HFFc6 (cell line): ENCODE data around the gene NOTO. TPM values are rescaled to one million over a fixed set of nuclear protein-coding genes. Genes with fewer than 3 reads are reported as not detected.
"Not testable (repeated sequence)": the region's sequence is repeated elsewhere in the genome, so short reads cannot be mapped to it uniquely, and the experiment has no call there.

Experiments
- DNase-seq: peaks from one replicate; pipeline ENCODE4 v3.0.0-alpha.2; 2018
- H3K27ac Mint-ChIP-seq: 2 replicates; pipeline ENCODE4 v1.8.0; 2020; ENCODE audit warnings: mild to moderate bottlenecking, mixed read lengths
- H3K27me3 Mint-ChIP-seq: 2 replicates; pipeline ENCODE4 v1.8.0; 2021; ENCODE audit warnings: mild to moderate bottlenecking, moderate library complexity, mixed read lengths; ENCODE audit not compliant: insufficient read depth
- H3K36me3 Mint-ChIP-seq: 2 replicates; pipeline ENCODE4 v1.8.0; 2021; ENCODE audit warnings: low read depth, mixed read lengths
- H3K4me1 Mint-ChIP-seq: 2 replicates; pipeline ENCODE4 v1.8.0; 2020; ENCODE audit warnings: low read depth, mixed read lengths
- H3K4me3 Mint-ChIP-seq: 2 replicates; pipeline ENCODE4 v1.8.0; 2020; ENCODE audit warnings: mild to moderate bottlenecking, moderate library complexity, mixed read lengths
- H3K9me3 Mint-ChIP-seq: 2 replicates; pipeline ENCODE4 v1.8.0; 2020; ENCODE audit warnings: mild to moderate bottlenecking, mixed read lengths
- total RNA-seq, 6 experiments: library from RNA; stranded (reverse); fragmentation: NEBNext Ultra II Directional; extraction: Animal tissue kit (Norgen Biotek cat#: 25700); gene quantifications; 2 replicates in 1 of 6; 3 replicates in 5 of 6; pipeline ENCODE4 v1.2.3, GENCODE V29; 2021
- TF ChIP-seq, protein P1 (sequence below): fragments of 200-600 bp; sonication (generic); IDR thresholded peaks from 2 replicates; pipeline ENCODE4 v1.5.0; 2021; ENCODE audit warnings: antibody characterized with exemption, mild to moderate bottlenecking

The NOTO gene
- total RNA-seq, 6 experiments from 2014 or later, result not detected

DNA sequence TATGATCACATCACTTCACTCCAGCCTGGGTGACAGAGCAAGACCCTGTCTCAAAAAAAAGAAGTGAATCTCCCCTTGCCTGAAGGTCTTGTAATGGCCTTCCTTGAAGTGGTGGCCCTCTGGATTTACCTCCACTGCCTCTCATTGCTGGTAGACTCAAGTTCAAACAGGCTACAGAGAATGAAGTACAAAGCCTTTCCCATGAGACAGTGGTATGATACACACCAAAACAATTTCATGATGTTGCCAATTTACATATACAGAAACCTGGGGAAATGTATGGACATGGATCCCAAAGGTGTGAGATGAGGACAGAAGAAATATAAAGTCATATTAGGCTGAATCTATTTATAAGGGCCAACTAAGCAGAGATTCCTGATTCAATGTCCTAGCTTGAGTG is 4.8 kb upstream of the NOTO start:
- no peak overlapping the region for H3K27ac Mint-ChIP-seq
- no peaks in the 10 kb centered on the region for H3K9me3 Mint-ChIP-seq
- no peak for DNase-seq
- H3K36me3 Mint-ChIP-seq, result no peaks in the 10 kb centered on the region
- H3K27me3 Mint-ChIP-seq, result peaks cover 36% of the 10 kb centered on the region
- H3K4me1 Mint-ChIP-seq, result no peaks in the 10 kb centered on the region
- TF ChIP-seq, protein P1, sequence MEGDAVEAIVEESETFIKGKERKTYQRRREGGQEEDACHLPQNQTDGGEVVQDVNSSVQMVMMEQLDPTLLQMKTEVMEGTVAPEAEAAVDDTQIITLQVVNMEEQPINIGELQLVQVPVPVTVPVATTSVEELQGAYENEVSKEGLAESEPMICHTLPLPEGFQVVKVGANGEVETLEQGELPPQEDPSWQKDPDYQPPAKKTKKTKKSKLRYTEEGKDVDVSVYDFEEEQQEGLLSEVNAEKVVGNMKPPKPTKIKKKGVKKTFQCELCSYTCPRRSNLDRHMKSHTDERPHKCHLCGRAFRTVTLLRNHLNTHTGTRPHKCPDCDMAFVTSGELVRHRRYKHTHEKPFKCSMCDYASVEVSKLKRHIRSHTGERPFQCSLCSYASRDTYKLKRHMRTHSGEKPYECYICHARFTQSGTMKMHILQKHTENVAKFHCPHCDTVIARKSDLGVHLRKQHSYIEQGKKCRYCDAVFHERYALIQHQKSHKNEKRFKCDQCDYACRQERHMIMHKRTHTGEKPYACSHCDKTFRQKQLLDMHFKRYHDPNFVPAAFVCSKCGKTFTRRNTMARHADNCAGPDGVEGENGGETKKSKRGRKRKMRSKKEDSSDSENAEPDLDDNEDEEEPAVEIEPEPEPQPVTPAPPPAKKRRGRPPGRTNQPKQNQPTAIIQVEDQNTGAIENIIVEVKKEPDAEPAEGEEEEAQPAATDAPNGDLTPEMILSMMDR, result no peak
- H3K4me3 Mint-ChIP-seq, result no peak overlapping the region

DNA sequence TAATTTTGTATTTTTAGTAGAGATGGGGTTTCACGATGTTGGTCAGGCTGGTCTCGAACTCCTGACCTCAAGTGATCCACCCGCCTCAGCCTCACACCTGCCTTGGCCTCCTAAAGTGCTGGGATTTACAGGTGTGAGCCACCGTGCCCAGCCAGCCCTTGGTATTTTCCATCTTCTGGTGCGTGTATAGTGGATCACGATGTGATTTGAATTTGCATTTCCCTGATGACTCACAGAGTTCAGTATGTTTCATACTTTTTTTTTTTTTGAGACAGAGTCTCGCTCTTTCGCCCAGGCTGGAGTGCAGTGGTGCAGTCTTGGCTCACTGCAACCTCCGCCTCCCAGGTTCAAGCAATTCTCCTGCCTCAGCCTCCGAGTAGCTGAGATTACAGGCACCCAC is 2.1 kb upstream of the NOTO start:
- H3K4me1 Mint-ChIP-seq, DNase-seq, H3K27ac Mint-ChIP-seq, H3K4me3 Mint-ChIP-seq, H3K36me3 Mint-ChIP-seq, H3K9me3 Mint-ChIP-seq: not testable (repeated sequence)
- peaks cover 44% of the 10 kb centered on the region for H3K27me3 Mint-ChIP-seq

DNA sequence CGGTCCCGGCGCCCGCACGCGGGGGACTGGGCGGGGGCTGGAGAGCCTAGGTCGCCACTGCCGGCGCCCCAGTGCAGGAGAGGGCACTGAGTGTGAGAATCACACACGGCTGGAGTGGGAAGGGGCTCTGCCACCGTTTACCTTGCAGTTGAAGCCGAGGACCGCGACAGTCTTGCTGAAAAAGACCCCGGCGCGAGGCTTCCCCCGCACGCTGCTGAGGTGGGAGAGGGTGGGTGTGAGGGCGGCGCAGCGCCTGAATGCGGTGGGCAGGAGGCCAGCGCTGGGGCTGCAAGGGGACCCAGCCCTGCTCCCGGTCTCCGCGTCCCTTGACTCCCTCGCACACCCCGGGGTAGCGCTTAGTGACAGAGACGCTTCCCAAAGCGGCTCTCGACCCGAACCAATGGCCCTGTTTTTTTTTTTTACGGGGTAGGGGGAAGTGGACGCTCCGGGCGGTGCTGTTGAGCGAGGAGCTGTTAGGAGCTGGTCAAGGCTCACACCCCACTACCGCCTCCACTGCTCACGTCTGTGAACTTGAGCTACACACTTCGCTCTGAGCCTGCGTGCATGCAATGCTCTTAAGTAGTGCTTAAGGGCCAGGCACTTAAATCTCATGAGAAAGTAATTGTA is 794 bp downstream of the NOTO start:
- TF ChIP-seq, protein P1, result no peak
- no peak for DNase-seq
- no peaks in the 10 kb centered on the region for H3K36me3 Mint-ChIP-seq
- no peak overlapping the region for H3K27ac Mint-ChIP-seq
- H3K27me3 Mint-ChIP-seq, result peaks cover 38% of the 10 kb centered on the region
- no peaks in the 10 kb centered on the region for H3K9me3 Mint-ChIP-seq
- H3K4me1 Mint-ChIP-seq, result no peaks in the 10 kb centered on the region
- H3K4me3 Mint-ChIP-seq, result no peak overlapping the region

DNA sequence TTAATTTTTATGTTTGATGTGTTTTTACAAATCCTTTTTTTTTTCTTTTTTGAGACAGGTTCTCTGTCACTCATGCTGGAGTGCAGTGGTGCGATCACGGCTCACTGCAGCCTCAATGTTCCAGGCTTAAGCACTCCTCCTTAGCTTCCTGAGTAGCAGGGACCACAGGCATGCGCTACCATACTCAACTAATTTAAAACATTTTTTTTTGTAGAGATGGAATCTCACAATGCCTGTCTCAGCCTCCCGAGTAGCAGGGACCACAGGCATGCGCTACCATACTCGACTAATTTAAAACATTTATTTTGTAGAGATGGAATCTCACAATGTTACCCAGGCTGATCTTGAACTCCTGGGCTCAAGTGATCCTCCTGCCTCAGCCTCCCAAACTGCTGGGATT is 3.2 kb downstream of the NOTO start:
- peaks cover 40% of the 10 kb centered on the region for H3K27me3 Mint-ChIP-seq
- TF ChIP-seq, protein P1, result no peak
- H3K4me1 Mint-ChIP-seq, result no peaks in the 10 kb centered on the region
- no peak overlapping the region for H3K4me3 Mint-ChIP-seq
- no peak for DNase-seq
- no peaks in the 10 kb centered on the region for H3K9me3 Mint-ChIP-seq
- no peak overlapping the region for H3K27ac Mint-ChIP-seq
- no peaks in the 10 kb centered on the region for H3K36me3 Mint-ChIP-seq

DNA sequence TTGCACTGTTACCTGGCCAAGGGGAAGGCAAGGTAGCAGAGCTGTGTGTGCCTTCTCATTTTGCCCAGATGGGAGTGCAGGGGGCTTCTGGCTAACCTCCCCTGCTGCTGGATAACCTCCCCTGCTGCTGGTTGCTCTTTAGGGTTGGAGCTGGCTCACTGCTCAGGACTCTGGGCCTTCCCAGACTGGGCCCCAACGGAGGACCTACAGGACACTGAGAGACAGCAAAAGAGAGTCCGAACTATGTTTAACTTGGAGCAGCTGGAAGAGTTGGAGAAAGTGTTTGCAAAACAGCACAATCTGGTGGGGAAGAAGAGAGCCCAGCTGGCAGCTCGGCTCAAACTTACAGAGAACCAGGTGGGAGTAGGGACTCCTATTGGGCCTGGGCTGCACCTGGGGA is 5.9 kb downstream of the NOTO start:
- no peaks in the 10 kb centered on the region for H3K9me3 Mint-ChIP-seq
- H3K36me3 Mint-ChIP-seq, result no peaks in the 10 kb centered on the region
- no peak overlapping the region for H3K4me3 Mint-ChIP-seq
- TF ChIP-seq, protein P1, result no peak
- H3K27me3 Mint-ChIP-seq, result peaks cover 33% of the 10 kb centered on the region
- no peak for DNase-seq
- H3K4me1 Mint-ChIP-seq, result peaks cover 8% of the 10 kb centered on the region; the same call in 1 of the 2 replicates
- no peak overlapping the region for H3K27ac Mint-ChIP-seq

DNA sequence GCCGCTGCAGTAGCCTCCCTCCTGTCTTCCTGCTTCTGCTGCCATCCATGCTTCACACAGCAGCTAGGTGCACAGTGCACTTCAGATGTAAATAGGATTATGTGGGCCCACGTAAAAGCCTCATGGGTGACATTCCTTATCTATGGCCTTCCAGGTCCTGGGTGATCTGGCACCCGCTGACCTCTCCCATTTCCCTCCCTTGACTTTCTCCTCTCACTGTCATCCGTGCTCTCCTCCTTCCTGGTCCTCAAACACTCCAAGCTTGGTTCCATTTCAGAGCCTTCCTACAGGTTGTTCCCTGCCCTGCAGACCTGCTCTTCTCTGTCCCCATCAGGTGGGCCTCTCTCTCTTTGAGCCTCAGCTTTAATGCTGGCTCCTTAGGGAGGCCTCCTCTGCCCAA is 7.6 kb downstream of the NOTO start:
- Mint-ChIP-seq H3K36me3 (no peaks in the 10 kb centered on the region), H3K27me3 (peaks cover 19% of the 10 kb centered on the region), H3K4me3 (no peak overlapping the region), H3K9me3 (no peaks in the 10 kb centered on the region), H3K4me1 (peaks cover 21% of the 10 kb centered on the region), H3K27ac (no peak overlapping the region)
- TF ChIP-seq, protein P1, result no peak
- DNase-seq, result no peak
